HG02571 (cell line): Measurements from ENCODE around the gene HSPB7.
A peak's percentile ranks its signal among the peaks of the same experiment; 100 is the strongest.
"Not testable (repeated sequence)": the region's sequence is repeated elsewhere in the genome, so short reads cannot be mapped to it uniquely, and the experiment has no call there.

ENCODE experiments used
- ATAC-seq: cut with Tn5 transposase; IDR thresholded peaks from one replicate; pipeline ENCODE4 v1.9.1; 2021; ENCODE audit warnings: mild to moderate bottlenecking, moderate library complexity; ENCODE audit not compliant: unreplicated experiment

The HSPB7 gene

GRCh38 chr1:15985611-15986297 lies 32.1 kb downstream of the HSPB7 start:
- no peak for ATAC-seq

DNA sequence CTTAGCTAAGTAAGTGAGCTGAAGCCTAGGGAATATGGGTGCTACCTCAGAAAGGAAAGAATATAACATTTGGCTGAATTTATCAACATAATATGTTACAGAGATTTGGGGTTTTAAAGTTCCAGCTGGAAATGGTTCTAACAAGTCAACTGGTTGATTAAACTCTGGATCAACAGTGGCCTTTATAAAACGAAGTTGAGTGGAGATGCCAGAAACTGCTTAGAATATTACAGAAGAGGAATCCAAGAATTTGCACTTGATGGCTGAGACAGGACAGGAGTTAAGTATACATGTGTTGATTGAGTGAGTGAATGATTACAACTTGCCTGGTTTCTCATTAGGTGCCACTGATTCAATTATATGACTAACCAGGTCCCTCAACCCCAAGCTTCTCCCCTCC lies 34.6 kb downstream of the HSPB7 start:
- ATAC-seq: no peak

DNA sequence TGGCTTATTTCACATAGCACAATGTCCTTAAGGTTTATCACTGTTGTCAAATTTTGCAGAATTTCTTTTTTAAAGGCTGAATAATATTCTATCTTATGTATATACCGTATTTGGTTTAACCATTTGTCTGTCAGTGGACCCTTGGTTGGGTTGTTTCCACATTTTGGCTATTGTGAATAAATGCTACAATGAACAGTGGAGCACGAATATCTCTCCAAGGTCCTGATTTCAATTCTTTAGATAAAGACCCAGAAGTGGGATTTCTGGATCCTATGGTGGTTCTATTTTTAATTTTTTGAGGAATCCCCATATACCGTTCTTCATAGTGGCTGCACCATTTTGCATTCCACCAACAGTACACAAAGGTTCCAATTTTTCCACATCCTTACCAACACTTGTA lies 36.2 kb downstream of the HSPB7 start:
- ATAC-seq: no peak

DNA sequence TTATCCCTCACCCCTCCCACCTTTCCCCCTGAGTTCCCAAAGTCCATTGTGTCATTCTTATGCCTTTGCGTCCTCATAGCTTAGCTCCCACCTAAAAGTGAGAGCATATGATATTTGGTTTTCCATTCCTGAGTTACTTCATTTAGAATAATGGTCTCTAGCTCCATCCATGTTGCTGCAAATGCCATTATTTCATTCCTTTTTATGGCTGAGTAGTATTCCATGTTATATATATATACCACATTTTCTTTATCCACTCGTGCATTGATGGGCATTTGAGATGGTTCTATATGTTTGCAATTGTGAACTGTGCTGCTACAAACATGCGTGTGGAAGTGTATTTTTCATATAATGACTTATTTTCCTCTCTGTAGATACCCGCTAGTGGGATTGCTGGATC lies 39.9 kb downstream of the HSPB7 start:
- not testable (repeated sequence) for ATAC-seq

GRCh38 chr1:15975805-15976680 lies 41.8 kb downstream of the HSPB7 start, which contains the start of gene ZBTB17:
Gene ZBTB17 (minus strand): TSS chr1:15976101. CDS start chr1:15948495, 27,606 bp downstream.
- ATAC-seq: peak; percentile 62

GRCh38 chr1:15975358-15975804 lies 42.5 kb downstream of the HSPB7 start:
- peak; percentile 64 for ATAC-seq

- peak; percentile 25 for ATAC-seq
Measured at GRCh38 chr1:15974855-15975254, 43.0 kb downstream of the HSPB7 start.

GRCh38 chr1:15973772-15974171 lies 44.1 kb downstream of the HSPB7 start:
- no peak for ATAC-seq

- ATAC-seq: no peak
Measured at GRCh38 chr1:15972409-15972808, 45.4 kb downstream of the HSPB7 start.

DNA sequence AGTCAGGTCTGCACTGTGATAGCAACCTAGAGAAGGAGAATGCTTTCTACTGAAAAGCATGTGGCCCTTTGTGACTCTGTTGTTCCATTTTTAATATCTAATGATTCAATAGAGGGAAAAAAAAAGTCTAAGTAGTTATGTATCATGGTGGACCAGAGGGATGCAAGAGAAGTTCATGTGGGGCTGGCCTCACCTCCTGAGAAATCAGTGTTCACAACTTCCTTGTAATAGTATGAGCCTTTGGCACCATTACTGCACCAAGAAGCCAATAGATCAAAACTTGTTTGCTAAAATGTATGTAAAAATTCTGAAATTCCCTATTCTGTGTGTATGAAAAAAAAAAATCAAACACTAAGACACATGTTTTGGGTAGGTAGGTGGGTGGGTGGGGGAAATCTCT lies 46.9 kb downstream of the HSPB7 start:
- ATAC-seq: no peak

GRCh38 chr1:15969321-15969880 lies 48.4 kb downstream of the HSPB7 start:
- ATAC-seq: no peak

DNA sequence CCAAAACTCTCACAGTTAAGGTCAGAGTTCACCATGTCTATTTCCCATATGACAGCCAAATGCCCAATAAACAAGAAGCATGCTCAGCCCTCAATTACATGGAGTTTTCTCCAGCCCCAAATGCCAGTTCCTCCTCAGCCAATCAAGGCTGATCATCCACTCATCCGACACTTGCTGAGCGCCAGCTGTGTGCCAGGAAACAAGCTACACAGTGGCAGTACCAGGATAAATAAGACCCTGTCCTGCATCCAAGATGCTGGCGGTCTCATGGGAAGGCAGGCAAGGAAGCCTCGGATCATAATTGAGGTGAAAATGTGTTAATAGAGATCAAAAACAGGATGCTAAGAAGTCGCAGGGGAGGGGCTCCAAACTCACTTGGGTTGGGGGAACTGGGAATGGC lies 49.7 kb downstream of the HSPB7 start:
- ATAC-seq: no peak

- no peak for ATAC-seq
Measured at GRCh38 chr1:15966956-15967344, 50.9 kb downstream of the HSPB7 start.

- peak; percentile 65 for ATAC-seq
Measured at GRCh38 chr1:15966081-15966955, 51.5 kb downstream of the HSPB7 start.

DNA sequence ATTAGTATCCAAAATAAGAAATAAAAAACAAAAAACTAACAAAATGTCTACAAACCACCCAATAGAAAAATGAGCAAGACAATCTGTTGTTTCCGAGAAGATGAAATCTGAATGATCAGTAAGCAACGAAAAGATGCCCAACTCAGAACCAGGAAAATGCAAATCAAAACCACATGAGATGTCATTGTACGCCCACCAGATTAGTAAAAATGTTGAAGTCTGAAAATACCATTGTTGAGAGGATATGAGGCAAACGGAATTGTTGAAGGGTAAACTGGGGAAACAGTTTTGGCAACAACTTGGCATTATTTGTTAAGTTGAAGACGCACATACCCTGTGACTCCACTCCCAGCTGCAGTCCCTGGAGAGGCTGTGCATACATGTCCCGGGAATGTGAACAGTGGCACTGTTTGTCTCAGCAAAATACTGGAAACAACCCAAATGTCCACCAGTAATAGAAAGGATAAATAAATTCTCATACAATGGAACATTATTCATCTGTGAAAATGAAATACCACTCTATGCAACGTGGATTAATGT lies 52.5 kb downstream of the HSPB7 start:
- no peak for ATAC-seq
